Activated CD8-positive, alpha-beta memory T cell treated with anti-CD3 and anti-CD28 coated beads, Interleukin-2, amount 10 ng/mL, durations not matched to agents 7 days and 5 days (primary cell): Measurements from ENCODE around the gene KAZALD1. TPM values are rescaled to one million over a fixed set of nuclear protein-coding genes. Genes with fewer than 3 reads are reported as not detected.
"Not testable (repeated sequence)": the region's sequence is repeated elsewhere in the genome, so short reads cannot be mapped to it uniquely, and the experiment has no call there.

Source experiments
- ATAC-seq: fragments of 150-1000 bp; cut with Tn5 transposase; one replicate; pipeline ENCODE4 v1.10.0; 2021; ENCODE audit warnings: moderate library complexity
- CTCF ChIA-PET: fragments of 350-600 bp; sonication (Branson Sonifier 250); formaldehyde crosslinking; loops from one replicate; lab custom pipeline; 2021; ENCODE audit warnings: antibody characterized with exemption; lab: Charles Lee
- DNase-seq: peaks from one replicate; pipeline ENCODE4 v3.0.0-alpha.2; 2020
- H3K27ac Mint-ChIP-seq: one replicate; pipeline ENCODE4 v1.8.0; 2021; ENCODE audit warnings: mild to moderate bottlenecking, mixed read lengths
- H3K27me3 Mint-ChIP-seq: one replicate; pipeline ENCODE4 v1.8.0; 2021; ENCODE audit warnings: mixed read lengths
- H3K36me3 Mint-ChIP-seq: one replicate; pipeline ENCODE4 v1.8.0; 2021; ENCODE audit warnings: mild to moderate bottlenecking, mixed read lengths
- H3K4me1 Mint-ChIP-seq: one replicate; pipeline ENCODE4 v1.8.0; 2021; ENCODE audit warnings: mixed read lengths
- H3K4me3 Mint-ChIP-seq: one replicate; pipeline ENCODE4 v1.8.0; 2021; ENCODE audit warnings: mild to moderate bottlenecking, moderate library complexity, mixed read lengths
- H3K9me3 Mint-ChIP-seq: one replicate; pipeline ENCODE4 v1.8.0; 2022; ENCODE audit warnings: low read depth, mixed read lengths
- total RNA-seq, 2 experiments: library from RNA; stranded (reverse); gene quantifications; one replicate each; pipeline ENCODE4 v1.2.3, GENCODE V29; 2021

The KAZALD1 gene
- total RNA-seq, 2 experiments from 2014 or later: 0.30 TPM; not detected in 1

DNA sequence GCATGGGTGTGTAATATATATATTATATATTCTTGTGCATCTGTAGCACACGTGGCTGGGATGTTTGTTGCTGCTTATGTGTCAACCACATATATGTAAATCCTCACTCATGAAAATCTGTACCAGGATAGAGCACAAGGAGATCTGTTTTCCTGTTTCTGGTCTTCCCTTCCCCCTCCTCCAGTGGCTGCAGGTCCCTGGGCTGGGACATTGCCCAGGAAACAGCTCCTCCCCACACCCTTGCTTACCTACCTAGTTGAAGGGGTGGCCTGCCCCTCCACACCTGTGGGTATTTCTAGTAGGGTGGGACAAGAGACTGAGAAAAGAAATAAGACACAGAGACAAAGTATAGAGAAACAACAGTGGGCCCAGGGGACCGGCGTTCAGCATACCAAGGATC is 28.5 kb upstream of the KAZALD1 start:
- Mint-ChIP-seq H3K4me3 (peak overlapping the region; percentile 41), H3K36me3 (peaks cover 4% of the 10 kb centered on the region), H3K9me3 (no peaks in the 10 kb centered on the region), H3K27me3 (peaks cover 14% of the 10 kb centered on the region), H3K27ac (peak overlapping the region; percentile 26), H3K4me1 (peaks cover 15% of the 10 kb centered on the region)
- ATAC-seq (no peak), DNase-seq (no peak)
- CTCF ChIA-PET: interaction anchor here (3.5 to 20.6 kb wide), 5 partner anchors 9 to 109 kb away, joined by 12 to 402 read pairs (median 59); partner anchors contain the start of genes KAZALD1 and LZTS2

DNA sequence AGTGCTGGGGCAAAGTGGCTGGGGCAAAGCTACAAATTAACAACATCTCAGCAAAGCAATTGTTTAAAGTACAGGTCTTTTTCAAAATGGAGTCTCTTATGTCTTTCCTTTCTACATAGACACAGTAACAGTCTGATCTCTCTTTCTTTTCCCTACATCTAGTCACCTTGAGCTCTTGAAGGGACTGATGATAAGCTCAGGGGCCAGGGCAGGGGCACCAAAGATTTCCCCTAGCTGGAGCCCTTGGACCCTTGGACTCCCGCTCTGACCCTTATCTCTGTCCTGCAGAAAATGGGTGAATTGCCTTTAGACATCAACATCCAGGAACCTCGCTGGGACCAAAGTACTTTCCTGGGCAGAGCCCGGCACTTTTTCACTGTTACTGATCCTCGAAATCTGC is 27.4 kb upstream of the KAZALD1 start:
- CTCF ChIA-PET: interaction anchor here (1.0 to 20.6 kb wide), 5 partner anchors 9 to 28 kb away, joined by 3 to 402 read pairs (median 5); partner anchors contain the start of gene KAZALD1
- not testable (repeated sequence) for H3K36me3 Mint-ChIP-seq, H3K27me3 Mint-ChIP-seq, H3K9me3 Mint-ChIP-seq, DNase-seq, ATAC-seq, H3K4me3 Mint-ChIP-seq, H3K27ac Mint-ChIP-seq
- peaks cover 15% of the 10 kb centered on the region for H3K4me1 Mint-ChIP-seq

DNA sequence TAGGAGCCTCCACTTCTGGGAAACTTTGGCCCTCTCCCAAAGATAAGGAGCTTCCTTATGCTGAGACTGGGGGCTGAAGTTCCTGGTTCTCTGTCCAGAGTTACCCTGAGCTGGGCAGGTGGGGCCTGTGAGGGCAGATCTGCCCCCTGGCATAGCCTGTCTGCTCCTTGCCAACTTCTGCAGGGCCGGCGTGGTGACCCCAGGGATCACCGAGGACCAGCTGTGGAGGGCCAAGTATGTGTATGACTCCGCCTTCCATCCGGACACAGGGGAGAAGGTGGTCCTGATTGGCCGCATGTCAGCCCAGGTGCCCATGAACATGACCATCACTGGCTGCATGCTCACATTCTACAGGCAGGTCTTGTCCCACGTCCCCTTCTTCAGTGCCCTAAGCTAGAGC is 26.5 kb upstream of the KAZALD1 start:
- H3K27me3 Mint-ChIP-seq: no peaks in the 10 kb centered on the region
- ATAC-seq (no peak), DNase-seq (no peak)
- H3K36me3 Mint-ChIP-seq: peaks cover 6% of the 10 kb centered on the region
- no peak overlapping the region for H3K4me3 Mint-ChIP-seq
- CTCF ChIA-PET: interaction anchor here (1.4 to 20.6 kb wide), 4 partner anchors 11 to 27 kb away, joined by 3 to 402 read pairs (median 73); partner anchors contain the start of gene KAZALD1
- no peaks in the 10 kb centered on the region for H3K9me3 Mint-ChIP-seq
- peaks cover 15% of the 10 kb centered on the region for H3K4me1 Mint-ChIP-seq
- no peak overlapping the region for H3K27ac Mint-ChIP-seq

DNA sequence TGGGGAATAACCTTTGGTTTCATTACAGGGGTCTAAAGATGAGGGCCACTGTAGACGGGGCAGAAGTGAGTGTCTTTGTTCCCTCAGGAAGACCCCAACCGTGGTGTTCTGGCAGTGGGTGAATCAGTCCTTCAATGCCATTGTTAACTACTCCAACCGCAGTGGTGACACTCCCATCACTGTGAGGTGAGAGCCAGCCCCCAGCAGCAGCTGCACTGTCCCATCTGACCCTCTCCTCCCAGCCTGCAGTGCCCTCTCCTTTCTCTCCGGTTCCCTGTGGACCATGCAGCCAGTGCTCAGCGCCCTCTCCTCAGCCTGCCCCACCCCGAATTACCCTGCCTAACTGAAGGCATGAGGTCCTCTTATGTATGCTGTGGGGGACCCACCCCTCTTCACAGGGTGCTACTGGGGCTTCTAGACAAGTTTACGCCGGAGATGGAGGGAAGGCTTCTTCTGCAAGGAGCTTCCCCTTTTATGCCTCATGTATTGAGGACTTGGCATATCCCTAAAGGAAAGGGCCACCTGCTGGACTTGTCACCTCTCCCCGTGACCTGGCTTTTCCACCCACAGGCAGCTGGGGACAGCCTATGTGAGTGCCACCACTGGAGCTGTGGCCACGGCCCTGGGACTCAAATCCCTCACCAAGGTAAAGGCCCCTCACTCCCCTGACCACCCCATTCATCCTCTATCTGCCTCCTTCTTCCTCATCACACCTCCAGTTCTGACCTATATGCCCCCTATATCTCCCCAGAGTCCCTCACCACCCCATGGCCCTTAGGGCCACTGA is 25.7 kb upstream of the KAZALD1 start:
- ATAC-seq: no peak
- CTCF ChIA-PET: interaction anchor here (0.9 to 20.6 kb wide), 5 partner anchors 10 to 26 kb away, joined by 3 to 402 read pairs (median 7); partner anchors contain the start of gene KAZALD1
- Mint-ChIP-seq H3K4me1 (peaks cover 16% of the 10 kb centered on the region), H3K27ac (no peak overlapping the region), H3K36me3 (peaks cover 6% of the 10 kb centered on the region), H3K4me3 (no peak overlapping the region), H3K27me3 (no peaks in the 10 kb centered on the region), H3K9me3 (no peaks in the 10 kb centered on the region)
- DNase-seq: no peak

DNA sequence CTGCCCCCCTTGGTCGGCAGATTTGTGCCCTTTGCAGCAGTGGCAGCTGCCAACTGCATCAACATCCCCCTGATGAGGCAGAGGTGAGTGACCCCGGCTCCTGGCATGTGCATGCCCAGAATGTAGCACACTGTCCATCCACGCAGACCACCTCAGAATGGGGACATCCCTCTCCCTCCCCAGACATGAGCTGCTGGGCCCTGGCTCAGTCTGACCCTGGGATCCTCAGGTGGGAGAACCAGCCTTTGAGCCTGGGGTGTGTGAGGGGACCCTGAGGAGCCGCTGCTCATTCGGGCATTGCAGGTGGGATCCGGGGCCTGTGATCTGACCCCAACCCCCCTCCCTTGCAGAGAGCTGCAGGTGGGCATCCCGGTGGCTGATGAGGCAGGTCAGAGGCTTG is 25.1 kb upstream of the KAZALD1 start:
- DNase-seq (no peak), ATAC-seq (no peak)
- Mint-ChIP-seq H3K27me3 (no peaks in the 10 kb centered on the region), H3K27ac (no peak overlapping the region), H3K9me3 (no peaks in the 10 kb centered on the region), H3K4me1 (peaks cover 20% of the 10 kb centered on the region), H3K4me3 (no peak overlapping the region), H3K36me3 (peaks cover 6% of the 10 kb centered on the region)
- CTCF ChIA-PET: interaction anchor here (0.9 to 20.6 kb wide), 3 partner anchors 16 to 25 kb away, joined by 3 to 402 read pairs (median 91); partner anchors contain the start of gene KAZALD1

DNA sequence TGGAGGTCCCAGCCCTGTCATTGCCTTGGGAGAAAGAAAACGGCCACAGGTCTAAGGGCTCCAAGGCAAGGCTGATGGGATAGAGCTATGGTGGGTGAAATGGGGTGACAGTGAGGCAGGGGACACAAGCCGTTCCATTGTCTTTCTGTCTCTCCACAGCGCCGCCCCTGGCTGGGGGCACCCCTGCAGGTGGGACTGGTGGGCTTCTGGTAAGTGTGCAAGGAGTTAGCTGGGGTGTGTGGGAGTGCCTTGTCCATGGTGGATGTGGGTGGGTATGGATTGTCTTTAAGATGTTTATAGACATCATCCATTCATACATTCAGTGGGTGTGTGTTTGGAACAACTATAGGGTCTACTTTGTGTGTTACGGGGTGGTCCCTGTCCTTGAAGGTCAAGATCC is 23.3 kb upstream of the KAZALD1 start:
- H3K9me3 Mint-ChIP-seq: no peaks in the 10 kb centered on the region
- H3K27me3 Mint-ChIP-seq: no peaks in the 10 kb centered on the region
- no peak overlapping the region for H3K4me3 Mint-ChIP-seq
- CTCF ChIA-PET: interaction anchor here (1.0 to 20.6 kb wide), 7 partner anchors 11 to 104 kb away, joined by 3 to 402 read pairs (median 5); partner anchors contain the start of gene KAZALD1
- H3K4me1 Mint-ChIP-seq: peaks cover 25% of the 10 kb centered on the region
- no peak for DNase-seq
- no peak overlapping the region for H3K27ac Mint-ChIP-seq
- ATAC-seq: no peak
- H3K36me3 Mint-ChIP-seq: peaks cover 6% of the 10 kb centered on the region

DNA sequence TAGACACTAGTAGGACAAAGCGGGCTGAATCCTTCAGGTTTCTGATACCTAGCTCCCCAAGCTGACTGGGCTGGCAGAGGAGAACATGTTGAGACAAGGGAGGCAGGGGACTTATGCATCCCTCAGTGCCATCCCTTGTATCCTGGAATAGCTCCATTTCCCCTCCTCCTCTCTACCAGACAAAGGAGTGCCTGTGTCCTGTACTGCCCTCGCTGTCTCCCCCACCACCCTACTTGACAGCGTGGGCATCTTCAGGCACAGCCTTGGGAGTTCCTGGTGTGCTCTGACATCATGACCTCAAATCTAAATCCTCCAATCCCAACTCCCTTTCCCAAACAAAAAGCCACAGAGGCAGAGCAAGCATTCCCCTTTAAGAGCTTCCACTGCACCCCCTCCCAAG is 21.7 kb upstream of the KAZALD1 start:
- H3K9me3 Mint-ChIP-seq: no peaks in the 10 kb centered on the region
- peaks cover 4% of the 10 kb centered on the region for H3K27me3 Mint-ChIP-seq
- H3K27ac Mint-ChIP-seq: no peak overlapping the region
- ATAC-seq: no peak
- H3K36me3 Mint-ChIP-seq: peaks cover 6% of the 10 kb centered on the region
- DNase-seq: no peak
- peaks cover 23% of the 10 kb centered on the region for H3K4me1 Mint-ChIP-seq
- H3K4me3 Mint-ChIP-seq: no peak overlapping the region
- CTCF ChIA-PET: interaction anchor here (0.8 to 20.6 kb wide), 10 partner anchors 8 to 101 kb away, joined by 3 to 402 read pairs (median 14); partner anchors contain the start of genes KAZALD1, PDZD7 and SFXN3

DNA sequence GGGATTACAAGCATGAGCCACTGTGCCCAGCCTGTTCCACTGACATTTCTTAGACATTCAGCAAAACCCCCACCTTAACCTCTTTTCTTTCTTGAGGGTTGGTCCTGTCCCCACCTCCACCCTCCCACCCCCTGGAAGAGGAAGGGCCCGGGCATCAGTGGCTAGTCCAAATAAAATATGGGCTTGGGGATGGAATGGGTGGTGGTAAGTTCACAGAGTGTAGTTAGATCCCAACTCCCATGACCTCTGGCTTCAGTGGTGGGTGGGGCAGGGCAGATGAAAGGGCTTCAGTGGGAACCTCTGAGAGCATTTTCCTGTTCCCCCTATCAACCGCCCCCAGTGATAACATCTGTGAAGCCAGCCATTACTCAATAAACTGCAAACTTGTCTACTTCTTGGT is 20.9 kb upstream of the KAZALD1 start:
- DNase-seq (no peak), ATAC-seq (no peak)
- no peak overlapping the region for H3K4me3 Mint-ChIP-seq
- no peaks in the 10 kb centered on the region for H3K9me3 Mint-ChIP-seq
- CTCF ChIA-PET: interaction anchor here (0.6 to 20.6 kb wide), 12 partner anchors 9 to 691 kb away, joined by 3 to 402 read pairs (median 16); partner anchors contain the start of genes KAZALD1, PDZD7 and SFXN3
- peaks cover 12% of the 10 kb centered on the region for H3K27me3 Mint-ChIP-seq
- H3K27ac Mint-ChIP-seq: no peak overlapping the region
- H3K4me1 Mint-ChIP-seq: peaks cover 23% of the 10 kb centered on the region
- peaks cover 6% of the 10 kb centered on the region for H3K36me3 Mint-ChIP-seq

DNA sequence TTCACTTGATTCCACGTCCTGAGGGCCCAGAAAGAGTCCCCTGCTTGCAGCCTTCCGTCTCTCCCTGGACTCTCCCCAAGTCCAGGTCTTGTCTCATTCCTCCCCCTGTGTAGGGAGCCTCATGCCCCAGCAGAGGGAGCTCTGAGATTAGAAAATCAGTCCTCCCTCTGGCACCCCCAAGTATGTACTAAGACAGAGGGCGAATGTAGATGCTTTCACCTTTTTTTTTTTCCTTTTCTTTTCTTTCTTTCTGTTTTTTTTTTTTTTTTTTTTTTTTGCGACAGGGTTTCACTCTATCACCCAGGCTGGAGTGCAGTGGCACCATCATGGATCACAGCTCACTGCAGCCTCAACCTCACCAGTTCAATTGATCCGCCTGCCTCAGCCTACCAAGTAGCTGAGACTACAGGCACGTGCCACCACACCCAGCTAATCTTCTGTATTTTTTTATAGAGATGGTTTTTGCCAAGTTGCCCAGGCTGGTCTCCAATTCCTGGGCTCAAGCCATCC is 20.5 kb upstream of the KAZALD1 start:
- Mint-ChIP-seq H3K9me3 (no peaks in the 10 kb centered on the region), H3K4me3 (no peak overlapping the region)
- CTCF ChIA-PET: interaction anchor here (0.6 to 20.6 kb wide), 14 partner anchors 9 to 692 kb away, joined by 3 to 402 read pairs (median 10); partner anchors contain the start of genes KAZALD1, PDZD7 and SFXN3

DNA sequence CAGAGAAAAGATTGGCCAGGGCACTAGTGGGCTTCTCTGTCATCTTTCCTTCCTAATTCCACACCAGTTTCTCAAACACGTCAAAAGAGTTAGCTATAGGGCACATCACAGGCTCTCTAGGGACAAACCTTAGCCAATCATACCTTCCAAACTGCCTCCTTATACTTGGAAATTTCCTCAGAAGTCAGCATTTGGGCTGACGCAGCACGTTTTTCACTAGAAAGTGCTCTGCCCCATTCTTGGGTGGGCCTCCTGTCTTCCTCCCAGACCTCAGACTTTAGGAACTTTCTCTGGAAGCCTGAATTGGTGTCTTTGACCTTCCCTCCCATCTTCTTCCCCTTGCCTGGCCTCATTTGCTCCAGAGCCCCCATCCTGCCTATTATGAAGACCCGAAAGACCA is 19.7 kb upstream of the KAZALD1 start:
- CTCF ChIA-PET: interaction anchor here (0.8 to 20.6 kb wide), 15 partner anchors 9 to 99 kb away, joined by 3 to 402 read pairs (median 10); partner anchors contain the start of genes KAZALD1, PDZD7 and SFXN3
- peaks cover 6% of the 10 kb centered on the region for H3K36me3 Mint-ChIP-seq
- DNase-seq (no peak), ATAC-seq (no peak)
- H3K9me3 Mint-ChIP-seq: no peaks in the 10 kb centered on the region
- peak overlapping the region; percentile 95 for H3K4me3 Mint-ChIP-seq
- peak overlapping the region; percentile 10 for H3K27ac Mint-ChIP-seq
- H3K4me1 Mint-ChIP-seq: peaks cover 23% of the 10 kb centered on the region
- peaks cover 24% of the 10 kb centered on the region for H3K27me3 Mint-ChIP-seq

More for the DNA sequence above, 20.5 kb upstream of the KAZALD1 start:
- peak; percentile 87 for DNase-seq
- peaks cover 6% of the 10 kb centered on the region for H3K36me3 Mint-ChIP-seq
- peaks cover 23% of the 10 kb centered on the region for H3K4me1 Mint-ChIP-seq
- H3K27me3 Mint-ChIP-seq: peaks cover 16% of the 10 kb centered on the region
- no peak overlapping the region for H3K27ac Mint-ChIP-seq
- peak; percentile 77 for ATAC-seq

DNA sequence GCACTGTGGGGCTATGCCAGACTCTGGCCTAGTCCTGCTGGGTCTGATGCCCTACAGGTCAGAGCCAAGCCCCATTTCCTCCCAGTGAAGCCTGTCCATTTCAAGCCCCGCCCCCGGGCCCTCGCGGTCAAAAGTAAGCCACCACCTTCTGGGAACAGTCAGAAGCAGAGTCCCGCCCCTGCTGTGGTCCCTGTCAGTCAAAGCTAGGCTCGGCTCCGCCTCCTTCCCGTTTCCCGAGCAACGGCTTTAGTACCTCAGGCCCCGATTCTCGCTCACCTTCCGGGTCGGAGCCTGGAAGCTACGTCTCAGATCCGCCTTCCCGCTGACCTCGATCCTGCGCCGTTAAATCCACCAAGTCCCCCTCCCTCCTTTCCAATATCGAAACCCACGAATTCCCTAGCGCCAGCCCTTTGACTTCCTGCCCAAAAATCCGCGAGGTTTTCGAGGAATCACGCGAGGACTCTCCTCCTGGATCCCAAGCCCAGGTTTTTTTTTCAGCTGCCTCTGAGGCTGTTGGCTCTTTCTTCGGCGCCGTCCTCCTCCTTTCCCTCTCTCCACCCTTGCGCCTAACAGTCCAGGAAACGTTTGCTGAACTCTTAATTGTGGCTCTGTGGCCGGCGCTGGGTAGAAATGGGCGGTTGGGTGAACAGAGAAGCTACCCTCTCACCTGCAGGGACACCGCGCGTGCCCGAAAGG is 19.0 kb upstream of the KAZALD1 start:
- Mint-ChIP-seq H3K4me1 (peaks cover 23% of the 10 kb centered on the region), H3K27me3 (peaks cover 31% of the 10 kb centered on the region), H3K4me3 (peak overlapping the region; percentile 95), H3K9me3 (no peaks in the 10 kb centered on the region), H3K36me3 (peaks cover 3% of the 10 kb centered on the region), H3K27ac (peak overlapping the region; percentile 91)
- CTCF ChIA-PET: interaction anchor here (0.9 to 20.6 kb wide), 17 partner anchors 8 to 171 kb away, joined by 3 to 402 read pairs (median 7); partner anchors contain the start of genes KAZALD1, PDZD7 and SFXN3
- DNase-seq (peak; percentile 96), ATAC-seq (peak; percentile 95)

DNA sequence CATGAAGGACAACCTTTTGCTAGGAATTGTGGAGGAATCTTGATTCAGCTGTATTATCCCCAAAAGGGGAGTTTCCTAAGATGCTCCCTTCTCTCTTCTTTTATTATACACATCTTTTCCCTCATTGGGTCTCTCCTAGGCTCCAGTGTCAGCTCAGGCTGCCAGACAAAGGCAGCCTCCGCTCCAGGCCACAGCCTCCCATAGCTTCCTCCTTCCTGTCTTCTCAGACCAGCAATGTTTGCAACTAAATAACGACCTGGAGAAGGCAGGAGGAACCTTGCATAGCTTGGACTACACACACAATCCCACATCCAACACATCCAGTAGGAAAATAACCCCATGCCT is 18.5 kb upstream of the KAZALD1 start:
- Mint-ChIP-seq H3K27me3 (peaks cover 36% of the 10 kb centered on the region), H3K9me3 (no peaks in the 10 kb centered on the region), H3K4me1 (peaks cover 25% of the 10 kb centered on the region), H3K36me3 (peaks cover 2% of the 10 kb centered on the region), H3K4me3 (peak overlapping the region; percentile 95), H3K27ac (peak overlapping the region; percentile 91)
- no peak for ATAC-seq
- CTCF ChIA-PET: interaction anchor here (0.9 to 20.6 kb wide), 16 partner anchors 8 to 171 kb away, joined by 3 to 402 read pairs (median 8); partner anchors contain the start of genes KAZALD1, PDZD7 and SFXN3
- DNase-seq: no peak
